ENCODE measurements around the gene RETREG3. TPM values are rescaled to one million over a fixed set of nuclear protein-coding genes. Genes with fewer than 3 reads are reported as not detected.

Gene RETREG3
- total and polyA plus RNA-seq, 9 of the 15 experiments (the other 6 are each of a cell fraction or from before 2014, with no cell fraction given): 4.1 to 39.0 (median 16.9) TPM

GRCh38 chr17:42609182-42609813, at the start of gene RETREG3, which contains the start of gene TUBG1 (continued):
- TF ChIP-seq, protein P1, sequence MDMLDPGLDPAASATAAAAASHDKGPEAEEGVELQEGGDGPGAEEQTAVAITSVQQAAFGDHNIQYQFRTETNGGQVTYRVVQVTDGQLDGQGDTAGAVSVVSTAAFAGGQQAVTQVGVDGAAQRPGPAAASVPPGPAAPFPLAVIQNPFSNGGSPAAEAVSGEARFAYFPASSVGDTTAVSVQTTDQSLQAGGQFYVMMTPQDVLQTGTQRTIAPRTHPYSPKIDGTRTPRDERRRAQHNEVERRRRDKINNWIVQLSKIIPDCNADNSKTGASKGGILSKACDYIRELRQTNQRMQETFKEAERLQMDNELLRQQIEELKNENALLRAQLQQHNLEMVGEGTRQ (CRISPR knock-in tag; IDR thresholded peaks at IDR 0.05): no peak
- TF ChIP-seq RBBP5 (IDR thresholded peaks at IDR 0.05; ENCODE audit: borderline replicate concordance, insufficient read depth, low read length, poor library complexity, severe bottlenecking): no peak
- TF ChIP-seq RBM34 (IDR thresholded peaks at IDR 0.05; ENCODE audit: borderline replicate concordance, insufficient read depth, low read length): peak; percentile 40; the same call in 1 of the 2 replicates
- peak; percentile 91 for TF ChIP-seq CCNT2 (IDR thresholded peaks at IDR 0.05; ENCODE audit: borderline replicate concordance, extremely low read depth, insufficient read length, low read depth, low read length)
- no peak for TF ChIP-seq ZBTB17 (CRISPR knock-in tag; IDR thresholded peaks at IDR 0.05)
- no peak for TF ChIP-seq GABPB2 (CRISPR knock-in tag; conservative IDR thresholded peaks at IDR 0.05)
- no peak for TF ChIP-seq NR0B1 (IDR thresholded peaks at IDR 0.05; ENCODE audit: partially characterized antibody)
- TF ChIP-seq, protein P2, sequence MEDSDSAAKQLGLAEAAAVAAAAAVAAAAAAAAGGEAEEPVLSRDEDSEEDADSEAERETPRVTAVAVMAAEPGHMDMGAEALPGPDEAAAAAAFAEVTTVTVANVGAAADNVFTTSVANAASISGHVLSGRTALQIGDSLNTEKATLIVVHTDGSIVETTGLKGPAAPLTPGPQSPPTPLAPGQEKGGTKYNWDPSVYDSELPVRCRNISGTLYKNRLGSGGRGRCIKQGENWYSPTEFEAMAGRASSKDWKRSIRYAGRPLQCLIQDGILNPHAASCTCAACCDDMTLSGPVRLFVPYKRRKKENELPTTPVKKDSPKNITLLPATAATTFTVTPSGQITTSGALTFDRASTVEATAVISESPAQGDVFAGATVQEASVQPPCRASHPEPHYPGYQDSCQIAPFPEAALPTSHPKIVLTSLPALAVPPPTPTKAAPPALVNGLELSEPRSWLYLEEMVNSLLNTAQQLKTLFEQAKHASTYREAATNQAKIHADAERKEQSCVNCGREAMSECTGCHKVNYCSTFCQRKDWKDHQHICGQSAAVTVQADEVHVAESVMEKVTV (CRISPR knock-in tag; IDR thresholded peaks at IDR 0.05): no peak
- TF ChIP-seq BMI1 (IDR thresholded peaks at IDR 0.05; ENCODE audit: low read length): no peak
- no peak for TF ChIP-seq ZNF655 (CRISPR knock-in tag; IDR thresholded peaks at IDR 0.05)
- TF ChIP-seq HDAC6 (IDR thresholded peaks at IDR 0.05; ENCODE audit: low read depth, low read length): no peak
- no peak; the same call in 1 of the 2 replicates for TF ChIP-seq MBD2 (IDR thresholded peaks at IDR 0.05; ENCODE audit: borderline replicate concordance, low read depth)
- TF ChIP-seq NCOA4 (IDR thresholded peaks at IDR 0.05; ENCODE audit: partially characterized antibody): no peak
- TF ChIP-seq ARID4B (CRISPR knock-in tag; IDR thresholded peaks at IDR 0.05): 0 out of 2 replicates have a peak, but pooled peaks have one; percentile 66
- TF ChIP-seq ZNF740 (CRISPR knock-in tag; IDR thresholded peaks at IDR 0.05): no peak
- no peak for TF ChIP-seq ZNF740 (tag; IDR thresholded peaks at IDR 0.05)
